K562 (cell line): ENCODE data around the gene PLEKHN1. TPM values are rescaled to one million over a fixed set of nuclear protein-coding genes. Genes with fewer than 3 reads are reported as not detected.

Experiments used
- ATAC-seq: fragments of 200-7000 bp; cut with Tn5 transposase; 3 replicates; pipeline ENCODE4 v1.9.1; 2020; ENCODE audit warnings: moderate library complexity
- BruUV-seq: library from RNA; stranded (reverse); fragments of 400-500 nt; replicated peaks from 2 replicates; lab custom pipeline; 2021; lab: Mats Ljungman, UMichigan
- CTCF ChIA-PET: fragments of 300-600 bp; formaldehyde crosslinking; extraction: SDS; loops from one replicate; lab custom pipeline; 2021; ENCODE audit warnings: low intra/inter-chr PET ratio; lab: Yijun Ruan, JAX
- POLR2A ChIA-PET: fragments of 300-600, 350-650 bp; sonication (Branson Sonifier 250); formaldehyde crosslinking; extraction: SDS; loops from one replicate; lab custom pipeline; 2021; ENCODE audit warnings: antibody characterized with exemption, inconsistent platforms; lab: Yijun Ruan, JAX
- DNase-seq, 4 experiments: peaks; one replicate each; pipeline versions ENCODE4 v3.0.0 to v3.0.0-alpha.2; 2011 to 2018; ENCODE audit warnings: low spot score in 3 of 4, mixed read lengths in 3 of 4; ENCODE audit errors: extremely low read depth in 1 of 4
- FAIRE-seq: peaks from 2 replicates; lab custom pipeline; 2011; peaks lifted over from hg19 to GRCh38; lab: Jason Lieb, UNC
- H2AFZ ChIP-seq: 2 replicates; pipeline ENCODE4 v1.6.0; 2011; ENCODE audit warnings: low read depth, low read length, control low read depth, inconsistent platforms
- H3K27ac ChIP-seq: fragments of 200-600 bp; 3 replicates; pipeline ENCODE4 v1.8.0; 2011; ENCODE audit warnings: low read depth, mild to moderate bottlenecking, control low read depth, inconsistent platforms, low read length, moderate library complexity, mixed read lengths; ENCODE audit errors: extremely low read depth
- H3K27me3 ChIP-seq, 2 experiments: fragments of 300-600 bp in 1 of 2; 2 replicates in 1 of 2; 3 replicates in 1 of 2; pipeline versions ENCODE4 v1.6.0 to v1.8.0; 2011; ENCODE audit warnings: inconsistent platforms in 2 of 2, low read length in 2 of 2, mild to moderate bottlenecking in 1 of 2, mixed read lengths in 1 of 2, moderate library complexity in 1 of 2; ENCODE audit not compliant: control insufficient read depth in 2 of 2, insufficient read depth in 2 of 2
- H3K36me3 ChIP-seq: fragments of 300-600 bp; 3 replicates; pipeline ENCODE4 v1.8.0; 2011; ENCODE audit warnings: mild to moderate bottlenecking, low read length, inconsistent platforms; ENCODE audit not compliant: control insufficient read depth, insufficient read depth
- H3K4me1 ChIP-seq, 2 experiments: fragments of 200-600 bp in 1 of 2; replicated peaks in 1 of 2; 2 replicates in 1 of 2; 3 replicates in 1 of 2; pipeline versions ENCODE4 v1.5.1 to v1.8.0; 2011; ENCODE audit warnings: inconsistent platforms in 2 of 2, low read length in 2 of 2, mild to moderate bottlenecking in 1 of 2, mixed read lengths in 1 of 2, moderate library complexity in 1 of 2; ENCODE audit not compliant: control insufficient read depth in 2 of 2, insufficient read depth in 2 of 2
- H3K4me2 ChIP-seq: 2 replicates; pipeline ENCODE4 v1.6.1; 2011; ENCODE audit warnings: low read length, control low read depth, inconsistent platforms, mixed read lengths; ENCODE audit not compliant: insufficient read depth
- H3K4me3 ChIP-seq: fragments of 200-600 bp; sonication (generic), shearing (Covaris generic); 2 replicates; pipeline ENCODE4 v1.5.1; 2016; ENCODE audit warnings: control low read depth, inconsistent platforms
- H3K79me2 ChIP-seq: fragments of 200-600 bp; 3 replicates; pipeline ENCODE4 v1.8.0; 2011; ENCODE audit warnings: low read length, inconsistent platforms; ENCODE audit not compliant: control insufficient read depth, insufficient read depth
- H3K9ac ChIP-seq, 2 experiments: 2 replicates each; pipeline versions ENCODE4 v1.6.0 to v1.6.1; 2011; ENCODE audit warnings: low read depth in 2 of 2, low read length in 2 of 2, control low read depth in 1 of 2, inconsistent platforms in 1 of 2, mild to moderate bottlenecking in 1 of 2, mixed read lengths in 1 of 2; ENCODE audit not compliant: insufficient read depth in 1 of 2
- H3K9me1 ChIP-seq: one replicate; pipeline ENCODE4 v1.6.0; 2011; ENCODE audit warnings: inconsistent platforms, mild to moderate bottlenecking, low read length, moderate library complexity; ENCODE audit not compliant: control insufficient read depth, insufficient read depth
- H3K9me3 ChIP-seq: replicated peaks from 2 replicates; pipeline ENCODE4 v1.5.1; 2011; ENCODE audit warnings: low read depth, low read length, inconsistent platforms; ENCODE audit not compliant: control insufficient read depth, insufficient read depth
- H4K20me1 ChIP-seq: replicated peaks from 2 replicates; pipeline ENCODE4 v1.6.1; 2011; ENCODE audit warnings: low read length, inconsistent platforms, mixed read lengths; ENCODE audit not compliant: control insufficient read depth, insufficient read depth
- ETS2 ChIP-seq: IDR thresholded peaks from 2 replicates; pipeline ENCODE4 v1.6.1; 2016; ENCODE audit warnings: borderline replicate concordance, missing genetic modification characterization, mild to moderate bottlenecking, moderate library complexity, missing compliant biosample characterization; ENCODE audit not compliant: poor library complexity, severe bottlenecking
- GTF2F1 ChIP-seq: IDR thresholded peaks from 2 replicates; pipeline ENCODE4 v1.6.1; 2011; ENCODE audit warnings: low read depth, low read length, improper control_type of control experiment
- MYBL2 ChIP-seq, 2 experiments: fragments of 450-650 bp in 1 of 2; sonication (generic) in 1 of 2; formaldehyde crosslinking in 1 of 2; IDR thresholded peaks; 2 replicates each; pipeline versions ENCODE4 v1.6.1 to v1.8.1; 2017 to 2022; ENCODE audit warnings: borderline replicate concordance in 1 of 2, inconsistent platforms in 1 of 2, low read depth in 1 of 2, mild to moderate bottlenecking in 1 of 2, missing genetic modification reagents in 1 of 2, moderate library complexity in 1 of 2
- SMARCC2 ChIP-seq: fragments of 450-650 bp; IDR thresholded peaks from 2 replicates; pipeline ENCODE4 v1.6.1; 2017; ENCODE audit warnings: antibody characterized with exemption, moderate library complexity, mild to moderate bottlenecking, low read depth
- STAT5B ChIP-seq: fragments of 250-450 bp; sonication (Bioruptor Pico); IDR thresholded peaks from 2 replicates; pipeline ENCODE4 v1.8.0; 2021; ENCODE audit warnings: mild to moderate bottlenecking, inconsistent platforms
- ZNF197 ChIP-seq: fragments of 200-800 bp; sonication (Bioruptor generic); IDR thresholded peaks from 2 replicates; pipeline ENCODE4 v1.6.1; 2016; ENCODE audit warnings: low read depth, missing genetic modification characterization, missing compliant biosample characterization
- ZNF41 ChIP-seq: fragments of 250-450 bp; sonication (Bioruptor Pico); conservative IDR thresholded peaks from 2 replicates; pipeline ENCODE4 v1.4.0; 2020; ENCODE audit warnings: mild to moderate bottlenecking
- ZNF77 ChIP-seq: fragments of 250-450 bp; sonication (Bioruptor Pico); IDR thresholded peaks from 2 replicates; pipeline ENCODE4 v1.5.0; 2020
- WGBS: fragments of 100-300 bp; shearing (Covaris generic); methylation state at CpG from one replicate; pipeline ENCODE4 v1.1.6; 2016; ENCODE audit warnings: low coverage, mixed read lengths; ENCODE audit not compliant: insufficient coverage; ENCODE audit errors: missing lambda C conversion rate; 5-methylcytosine and 5-hydroxymethylcytosine counted together
- in situ Hi-C: fragments of 300-500 bp; cut with MboI; formaldehyde crosslinking; loops from 4 replicates; pipeline ENCODE4 v1.15.0; 2018; ENCODE audit warnings: inconsistent platforms, mixed read lengths
- intact Hi-C: fragments of 100-400 bp; cut with micrococcal nuclease; formaldehyde crosslinking; loops from 2 replicates; pipeline ENCODE4 v1.14.2; 2022
- polyA plus RNA-seq, 8 experiments: library from polyadenylated mRNA; depleted of rRNA in 4 of 8; stranded (reverse) in 5 of 8; unstranded in 3 of 8; fragments of >200 nt; fragmentation: Nextera tagmentation in 2 of 8; fragmentation: Illumina TruSeq in 1 of 8; extraction: Ambion mirVana in 2 of 8; extraction: Trizol in 1 of 8; gene quantifications; 2 replicates each; pipeline versions ENCODE4 v1.2.1 to v1.2.3, GENCODE V29; 2011 to 2014; ENCODE audit warnings: inconsistent platforms in 1 of 8, missing spikeins in 1 of 8
- total RNA-seq, 7 experiments: library from RNA; depleted of rRNA in 6 of 7; stranded (reverse); fragments of >200 nt in 6 of 7; fragmentation: Illumina TruSeq in 2 of 7; extraction: Trizol in 2 of 7; gene quantifications; 2 replicates each; pipeline versions ENCODE4 v1.2.1 to v1.2.3, GENCODE V29; 2011 to 2021; ENCODE audit warnings: low replicate concordance in 1 of 7
- TF ChIP-seq, protein P1 (sequence below): sonication (generic); formaldehyde crosslinking; IDR thresholded peaks from 2 replicates; pipeline ENCODE4 v1.8.1; 2023; ENCODE audit warnings: mild to moderate bottlenecking, missing genetic modification reagents, moderate library complexity
- TF ChIP-seq, protein P2 (sequence below), 2 experiments: fragments of 450-650 bp; formaldehyde crosslinking in 1 of 2; IDR thresholded peaks; 2 replicates each; pipeline versions ENCODE4 v1.4.0 to v1.6.1; 2014 to 2020; ENCODE audit warnings: mild to moderate bottlenecking in 2 of 2, borderline replicate concordance in 1 of 2, low read depth in 1 of 2

Gene PLEKHN1
- total and polyA plus RNA-seq, 9 of the 15 experiments (the other 6 are each of a cell fraction or from before 2014, with no cell fraction given): 0.07 to 1.5 (median 0.13) TPM; not detected in 2

DNA sequence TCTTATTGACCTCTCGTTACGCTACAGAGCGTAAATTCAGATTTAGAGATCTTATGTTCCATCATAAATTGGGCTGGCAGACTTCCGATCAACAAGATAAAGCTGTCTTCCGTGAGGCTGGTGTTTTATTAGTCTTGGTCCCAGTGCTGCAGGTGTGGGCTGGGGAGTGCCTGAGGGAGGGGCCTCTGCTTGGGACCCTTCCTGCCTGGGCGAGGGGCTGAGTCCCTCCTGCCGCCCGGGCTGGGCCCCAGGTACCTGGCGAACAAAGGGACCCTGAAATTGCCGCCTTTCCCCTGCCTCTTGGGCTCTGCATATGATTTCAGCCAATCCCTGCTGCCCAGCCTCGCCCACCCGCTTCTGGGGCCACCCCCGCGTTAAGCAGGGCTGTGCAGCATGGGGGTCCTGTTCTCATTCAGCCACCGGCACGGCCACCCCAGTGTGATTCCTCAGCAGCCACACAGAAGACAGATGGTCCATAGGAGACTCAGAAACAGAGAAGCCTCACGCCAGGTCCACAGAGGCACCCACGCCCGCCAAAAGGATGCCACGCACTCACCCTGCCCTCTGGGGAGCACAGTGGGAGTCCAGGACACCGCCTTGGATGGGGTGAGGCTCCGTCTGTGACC is 48.7 kb upstream of the PLEKHN1 start:
- no TSS peak for BruUV-seq
- FAIRE-seq: no peak
- H3K27ac ChIP-seq: no peak overlapping the region
- DNase-seq: no peak
- H3K4me1 ChIP-seq: peaks cover 15 to 87% of the 10 kb centered on the region in 2 experiments
- ChIA-PET CTCF (no interaction called here), POLR2A (interaction anchor here (0.8 to 1.6 kb wide), 3 partner anchors 9 to 49 kb away, joined by 3 to 4 read pairs (median 3); no protein-coding TSS in a partner anchor)
- H3K4me2 ChIP-seq: no peak overlapping the region
- H2AFZ ChIP-seq: no peak overlapping the region
- peak overlapping the region in 1 of 2 experiments; percentile 54; a peak in 1 of 4 replicates for H3K9ac ChIP-seq
- no peaks in the 10 kb centered on the region for H3K79me2 ChIP-seq
- H3K27me3 ChIP-seq: peaks cover 33 to 77% of the 10 kb centered on the region in 2 experiments; a peak in 4 of 5 replicates
- intact Hi-C loops: no loop called here
- in situ Hi-C loops: no loop called here
- peaks cover 41% of the 10 kb centered on the region for H4K20me1 ChIP-seq
- no peaks in the 10 kb centered on the region for H3K36me3 ChIP-seq
- H3K9me1 ChIP-seq: no peaks in the 10 kb centered on the region
- no peak overlapping the region for H3K4me3 ChIP-seq
- no peaks in the 10 kb centered on the region for H3K9me3 ChIP-seq
- no peak for ATAC-seq
- WGBS: 16% methylated on average over 22 of the region's 22 CpGs
- TF ChIP-seq STAT5B (CRISPR knock-in tag) (no peak), GTF2F1 (no peak), ZNF41 (no peak), ETS2 (no peak), ZNF77 (no peak), MYBL2 (IDR thresholded peaks at IDR 0.05; ENCODE audit: low read depth) (no peak), MYBL2 (CRISPR knock-in tag; IDR thresholded peaks at IDR 0.05; ENCODE audit: borderline replicate concordance) (no peak), ZNF197 (no peak), SMARCC2 (no peak)
- TF ChIP-seq, protein P1, sequence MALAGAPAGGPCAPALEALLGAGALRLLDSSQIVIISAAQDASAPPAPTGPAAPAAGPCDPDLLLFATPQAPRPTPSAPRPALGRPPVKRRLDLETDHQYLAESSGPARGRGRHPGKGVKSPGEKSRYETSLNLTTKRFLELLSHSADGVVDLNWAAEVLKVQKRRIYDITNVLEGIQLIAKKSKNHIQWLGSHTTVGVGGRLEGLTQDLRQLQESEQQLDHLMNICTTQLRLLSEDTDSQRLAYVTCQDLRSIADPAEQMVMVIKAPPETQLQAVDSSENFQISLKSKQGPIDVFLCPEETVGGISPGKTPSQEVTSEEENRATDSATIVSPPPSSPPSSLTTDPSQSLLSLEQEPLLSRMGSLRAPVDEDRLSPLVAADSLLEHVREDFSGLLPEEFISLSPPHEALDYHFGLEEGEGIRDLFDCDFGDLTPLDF: no peak
- TF ChIP-seq, protein P2, sequence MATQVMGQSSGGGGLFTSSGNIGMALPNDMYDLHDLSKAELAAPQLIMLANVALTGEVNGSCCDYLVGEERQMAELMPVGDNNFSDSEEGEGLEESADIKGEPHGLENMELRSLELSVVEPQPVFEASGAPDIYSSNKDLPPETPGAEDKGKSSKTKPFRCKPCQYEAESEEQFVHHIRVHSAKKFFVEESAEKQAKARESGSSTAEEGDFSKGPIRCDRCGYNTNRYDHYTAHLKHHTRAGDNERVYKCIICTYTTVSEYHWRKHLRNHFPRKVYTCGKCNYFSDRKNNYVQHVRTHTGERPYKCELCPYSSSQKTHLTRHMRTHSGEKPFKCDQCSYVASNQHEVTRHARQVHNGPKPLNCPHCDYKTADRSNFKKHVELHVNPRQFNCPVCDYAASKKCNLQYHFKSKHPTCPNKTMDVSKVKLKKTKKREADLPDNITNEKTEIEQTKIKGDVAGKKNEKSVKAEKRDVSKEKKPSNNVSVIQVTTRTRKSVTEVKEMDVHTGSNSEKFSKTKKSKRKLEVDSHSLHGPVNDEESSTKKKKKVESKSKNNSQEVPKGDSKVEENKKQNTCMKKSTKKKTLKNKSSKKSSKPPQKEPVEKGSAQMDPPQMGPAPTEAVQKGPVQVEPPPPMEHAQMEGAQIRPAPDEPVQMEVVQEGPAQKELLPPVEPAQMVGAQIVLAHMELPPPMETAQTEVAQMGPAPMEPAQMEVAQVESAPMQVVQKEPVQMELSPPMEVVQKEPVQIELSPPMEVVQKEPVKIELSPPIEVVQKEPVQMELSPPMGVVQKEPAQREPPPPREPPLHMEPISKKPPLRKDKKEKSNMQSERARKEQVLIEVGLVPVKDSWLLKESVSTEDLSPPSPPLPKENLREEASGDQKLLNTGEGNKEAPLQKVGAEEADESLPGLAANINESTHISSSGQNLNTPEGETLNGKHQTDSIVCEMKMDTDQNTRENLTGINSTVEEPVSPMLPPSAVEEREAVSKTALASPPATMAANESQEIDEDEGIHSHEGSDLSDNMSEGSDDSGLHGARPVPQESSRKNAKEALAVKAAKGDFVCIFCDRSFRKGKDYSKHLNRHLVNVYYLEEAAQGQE (IDR thresholded peaks at IDR 0.05; ENCODE audit: borderline replicate concordance): no peak
- TF ChIP-seq, protein P2 (CRISPR knock-in tag; IDR thresholded peaks at IDR 0.05; ENCODE audit: low read depth): no peak
